Adipose tissue (tissue), 3 donors: ENCODE data around the gene ST8SIA6. TPM values are rescaled to one million over a fixed set of nuclear protein-coding genes. Genes with fewer than 3 reads are reported as not detected.
"Not testable (repeated sequence)": the region's sequence is repeated elsewhere in the genome, so short reads cannot be mapped to it uniquely, and the experiment has no call there.

Experiments used
- H3K27ac ChIP-seq: one replicate; pipeline ENCODE4 v1.5.1; 2013; ENCODE audit warnings: low read depth, low read length
- WGBS, 3 donors: extraction: QIAGEN DNeasy Blood & Tissue Kit; methylation state at CpG; one replicate each; pipeline ENCODE4 v1.1.7; 2013; 5-methylcytosine and 5-hydroxymethylcytosine counted together
- polyA plus RNA-seq, 3 donors: library from polyadenylated mRNA; stranded (reverse); fragments of 200-250 nt; gene quantifications; one replicate each; pipeline ENCODE4 v1.2.3, GENCODE V29; 2013
- donor health status: healthy with polysubstance abuse.
- donor health status: Bipolar disorder and iron deficiency.
- donor health status: healthy.

ST8SIA6 gene
- polyA plus RNA-seq, 3 donors = 0.10 to 0.56 (median 0.33) TPM

DNA sequence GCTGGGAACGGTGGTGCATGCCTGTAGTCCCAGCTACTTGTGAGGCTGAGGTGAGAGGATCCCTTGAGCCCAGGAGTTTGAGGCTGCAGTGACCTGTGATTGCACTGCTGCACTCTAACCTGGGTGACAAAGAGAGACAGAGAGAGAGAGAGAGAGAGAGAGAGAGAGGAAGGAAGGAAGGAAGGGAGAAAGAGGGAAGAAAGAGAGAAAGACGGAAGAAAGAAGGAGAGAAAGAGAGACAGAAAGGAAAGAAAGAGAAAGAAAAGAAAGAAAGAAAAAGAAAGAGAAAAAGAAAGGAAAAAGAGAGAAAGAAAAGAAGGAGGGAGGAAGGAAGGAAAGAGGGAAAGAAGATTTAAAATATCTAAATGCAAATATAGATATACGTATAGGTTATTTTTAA, 132.4 kb downstream of the ST8SIA6 start:
- H3K27ac ChIP-seq = not testable (repeated sequence)
- WGBS, 3 donors = 78 to 88% (median 85%) methylated on average over 3 of the region's 3 CpGs

DNA sequence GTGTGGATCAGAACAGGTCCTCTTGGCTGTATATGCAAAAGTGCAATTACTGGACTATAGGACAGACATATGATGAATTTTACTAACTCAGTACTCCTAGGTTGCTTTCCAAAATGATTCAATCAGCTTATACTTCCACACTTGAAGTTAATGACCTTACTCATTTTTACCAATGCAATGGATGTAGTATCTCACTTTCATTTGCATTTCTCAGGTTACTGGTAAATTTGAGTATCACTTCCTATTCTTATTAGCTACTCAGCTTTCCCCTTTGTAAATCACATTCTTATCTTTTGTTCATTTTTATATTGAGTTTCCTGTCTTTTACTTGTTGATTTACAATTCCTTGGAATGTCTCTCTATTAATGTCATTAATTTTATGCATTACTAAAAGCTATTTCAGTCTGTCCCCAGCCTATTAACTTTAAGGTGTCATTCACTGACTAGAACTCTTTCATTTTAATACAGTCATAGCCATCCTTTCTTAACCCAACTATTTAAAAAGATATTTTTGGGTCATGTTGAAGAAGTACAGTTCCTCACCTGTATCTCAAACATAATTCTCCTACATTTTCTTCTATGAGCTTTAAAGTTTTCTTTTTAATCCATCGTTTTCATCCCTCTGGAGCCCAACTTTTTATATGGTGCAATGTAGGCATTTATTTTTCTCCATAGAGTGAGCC, 137.8 kb downstream of the ST8SIA6 start:
- no peak overlapping the region for H3K27ac ChIP-seq
- 77 to 86% (median 79%) methylated on average over 1 of the region's 1 CpG for WGBS, 3 donors

DNA sequence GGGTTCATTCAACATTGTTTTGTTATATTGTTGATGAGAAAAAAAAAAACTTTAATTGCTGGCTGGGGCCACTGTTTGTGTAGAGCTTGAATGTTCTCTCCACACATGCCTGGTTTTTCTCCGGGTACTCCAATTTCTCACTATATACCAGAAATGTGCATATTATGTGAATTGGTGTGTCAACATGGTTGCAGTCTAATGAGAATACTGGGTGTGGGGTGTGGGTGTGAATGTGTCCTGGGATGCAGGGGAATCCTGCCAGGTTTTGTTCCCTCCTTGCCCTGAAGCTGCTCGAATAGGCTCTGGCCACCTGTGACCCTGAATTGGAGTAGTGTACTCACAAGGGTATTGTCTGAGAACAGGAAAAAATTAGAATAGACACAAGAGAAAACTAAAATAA, 145.0 kb downstream of the ST8SIA6 start:
- WGBS, 3 donors = 62 to 77% (median 69%) methylated on average over 2 of the region's 2 CpGs
- no peak overlapping the region for H3K27ac ChIP-seq

DNA sequence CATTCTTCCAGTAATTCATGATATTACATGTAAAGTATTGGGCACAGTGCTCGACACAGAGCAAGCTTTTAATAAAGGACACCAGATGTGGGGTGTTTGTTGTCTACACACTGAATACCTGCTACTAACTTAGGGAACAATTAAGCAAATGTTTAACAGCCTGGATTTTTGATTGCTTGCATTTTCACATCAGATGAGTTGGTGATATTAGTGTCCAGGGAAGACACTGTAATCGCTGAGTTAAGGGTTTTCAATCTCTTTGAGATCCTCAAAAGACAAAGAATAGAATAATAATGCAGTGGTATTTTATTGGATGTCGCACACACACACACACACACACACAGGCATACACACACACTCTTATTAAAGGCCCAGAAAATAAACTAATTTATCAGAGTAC, 147.3 kb downstream of the ST8SIA6 start:
- 68 to 79% (median 70%) methylated on average over 3 of the region's 3 CpGs for WGBS, 3 donors
- H3K27ac ChIP-seq = no peak overlapping the region

DNA sequence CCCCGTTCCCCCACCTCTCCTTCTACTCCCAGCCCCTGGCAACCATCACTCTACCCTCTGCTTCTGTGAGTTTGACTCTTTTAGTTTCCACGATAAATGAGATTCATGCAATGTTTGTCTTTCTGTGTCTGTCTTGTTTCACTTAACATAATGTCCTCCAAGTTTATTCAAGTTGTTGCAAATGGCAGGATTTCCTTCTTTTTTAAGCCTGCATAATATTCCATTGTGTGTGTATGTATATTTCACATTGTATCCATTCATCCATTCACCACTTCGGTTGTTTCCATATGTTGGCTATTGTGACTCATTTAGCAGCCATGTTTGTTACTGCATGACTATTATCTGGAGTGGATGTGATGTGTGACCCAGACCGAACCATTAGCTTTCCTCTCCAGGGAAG, 162.0 kb downstream of the ST8SIA6 start:
- no peak overlapping the region for H3K27ac ChIP-seq
- WGBS, 3 donors = 68 to 86% (median 75%) methylated on average over 4 of the region's 4 CpGs

DNA sequence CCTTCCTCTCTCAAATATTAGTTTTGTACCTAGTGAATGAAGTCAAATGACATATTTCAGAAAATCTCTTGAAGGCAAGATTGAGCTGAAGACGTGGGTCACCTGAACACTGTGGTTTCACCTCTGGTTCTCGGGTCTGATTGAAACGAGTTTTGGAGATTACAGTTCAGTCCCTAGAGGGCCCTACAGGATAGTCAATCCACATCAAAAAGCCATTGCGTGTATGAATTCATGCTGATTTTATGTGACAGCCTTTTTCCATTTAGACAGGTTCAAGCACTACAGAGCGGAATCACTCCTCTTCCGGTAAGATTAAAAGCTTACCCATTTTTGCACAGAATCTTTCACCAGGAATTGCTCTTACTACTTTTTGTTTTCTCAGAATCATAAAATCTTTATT, 164.2 kb downstream of the ST8SIA6 start:
- 18 to 41% (median 36%) methylated on average over 6 of the region's 6 CpGs for WGBS, 3 donors
- H3K27ac ChIP-seq = no peak overlapping the region

DNA sequence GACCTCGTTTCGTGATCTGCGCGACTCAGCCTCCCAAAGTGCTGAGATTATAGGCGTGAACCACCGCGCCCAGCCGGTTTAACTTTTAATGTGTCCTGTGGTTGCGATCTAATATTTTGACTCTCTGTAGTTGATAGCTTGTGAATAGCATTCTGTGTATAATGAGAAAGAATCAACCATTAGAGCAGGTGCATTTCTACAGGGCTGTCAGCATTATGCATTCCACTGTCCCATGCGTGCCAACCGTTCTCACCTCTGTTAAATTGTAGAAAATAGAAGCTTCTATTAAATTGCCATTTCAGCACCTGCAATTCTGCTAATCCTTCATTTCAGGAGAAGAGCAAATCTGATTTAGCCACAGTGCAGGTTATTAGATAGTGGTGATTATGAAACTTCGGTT, 164.6 kb downstream of the ST8SIA6 start:
- WGBS, 3 donors = 66 to 91% (median 91%) methylated on average over 12 of the region's 12 CpGs
- H3K27ac ChIP-seq = no peak overlapping the region

DNA sequence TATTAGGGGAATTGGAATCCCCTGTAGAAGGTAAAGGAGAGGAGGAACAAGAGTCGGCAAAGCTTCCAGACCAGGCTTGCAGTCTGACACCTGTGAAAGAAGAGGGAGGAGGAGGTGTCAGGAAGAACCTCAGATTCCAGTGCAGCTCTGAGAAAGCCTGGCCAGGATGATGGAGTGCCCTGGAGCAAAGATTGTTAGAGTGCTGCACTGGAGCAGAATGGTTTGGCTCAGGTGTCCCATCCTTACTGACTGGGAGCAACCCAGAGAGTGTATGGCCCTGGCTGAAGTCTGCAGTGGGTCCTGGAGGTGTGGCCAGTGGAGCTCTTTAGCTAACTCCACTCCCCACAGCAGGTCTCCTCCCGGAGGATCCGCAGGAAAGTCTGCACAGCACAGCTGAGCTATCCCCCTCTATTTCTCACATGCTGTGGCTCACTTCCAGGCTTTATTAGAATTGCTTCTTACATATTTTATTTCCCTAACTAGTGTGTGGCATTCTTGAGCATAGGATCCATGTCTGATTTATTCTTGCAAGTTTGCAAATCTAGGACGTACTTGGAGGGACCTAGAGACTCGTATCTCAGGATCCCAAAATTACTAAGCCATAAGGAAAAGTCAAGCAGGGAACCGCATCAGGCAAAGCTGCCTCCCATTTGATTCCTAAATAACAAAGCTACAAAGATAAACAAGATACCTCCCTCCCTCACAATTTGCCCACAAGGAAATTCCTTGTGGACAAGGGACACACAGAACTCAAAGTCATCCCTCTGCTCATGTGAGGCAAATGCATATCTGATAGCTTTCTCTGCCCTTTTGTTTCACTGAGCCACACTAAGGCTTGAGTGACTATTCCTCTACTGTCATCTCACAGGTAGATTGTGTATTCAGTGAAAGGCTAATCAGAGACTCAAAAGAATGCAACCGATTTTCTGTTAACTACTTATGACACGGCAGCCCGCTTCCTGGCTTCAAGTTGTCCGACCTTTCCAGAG, 167.5 kb downstream of the ST8SIA6 start:
- no peak overlapping the region for H3K27ac ChIP-seq
- WGBS, 3 donors = 39 to 70% (median 64%) methylated on average over 10 of the region's 10 CpGs

DNA sequence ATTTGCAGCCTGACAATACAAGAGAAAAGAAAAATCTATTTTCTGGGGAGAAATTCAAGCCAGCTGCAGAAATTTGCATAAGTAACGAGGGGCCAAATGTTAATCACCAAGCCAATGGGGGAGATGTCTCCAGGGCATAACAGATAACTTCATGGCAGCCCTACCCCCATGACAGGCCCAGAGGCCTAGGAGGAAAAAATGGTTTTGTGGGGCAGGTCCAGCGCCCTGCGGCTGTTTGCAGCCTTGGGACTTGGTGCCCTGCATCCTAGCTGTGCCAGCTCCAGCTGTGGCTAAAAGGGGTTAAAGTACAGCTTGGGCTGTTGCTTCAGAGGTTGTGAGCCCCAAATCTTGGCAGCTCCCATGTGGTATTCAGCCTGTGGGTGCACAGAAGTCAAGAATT, 172.1 kb downstream of the ST8SIA6 start:
- whole genome bisulfite sequencing, 3 donors = 77 to 88% (median 81%) methylated on average over 3 of the region's 3 CpGs
- H3K27ac ChIP-seq = no peak overlapping the region

DNA sequence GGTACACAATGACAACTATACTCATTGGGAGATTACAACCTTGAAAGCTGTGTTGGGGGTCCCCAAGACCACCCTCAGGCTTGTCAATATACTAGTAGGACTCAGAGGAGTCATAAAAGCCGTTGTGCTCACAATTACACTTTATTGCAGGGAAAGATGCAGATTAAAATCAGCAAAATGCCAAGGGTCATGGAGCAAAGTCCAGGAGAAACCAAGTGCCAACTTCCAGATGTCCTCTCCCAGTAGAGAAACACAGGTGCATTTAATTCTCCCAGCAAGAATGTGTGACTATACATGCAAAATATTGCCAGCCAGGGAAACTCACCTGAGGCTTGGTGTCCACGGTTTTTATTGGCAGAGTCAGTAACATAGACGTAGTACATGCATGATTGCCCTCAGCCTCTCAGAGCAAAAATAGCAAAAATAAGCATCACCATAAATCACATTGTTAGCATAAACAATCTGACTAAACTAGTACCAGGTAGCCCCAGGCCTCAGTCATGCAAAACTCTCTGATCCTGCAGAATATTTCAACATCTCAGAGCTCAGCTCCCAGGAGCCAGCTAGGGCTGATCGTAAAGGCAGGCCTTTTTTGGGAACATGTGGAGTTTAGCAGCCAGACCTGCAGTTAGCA, 175.7 kb downstream of the ST8SIA6 start:
- WGBS, 3 donors = 50 to 75% (median 75%) methylated on average over 4 of the region's 4 CpGs
- no peak overlapping the region for H3K27ac ChIP-seq

DNA sequence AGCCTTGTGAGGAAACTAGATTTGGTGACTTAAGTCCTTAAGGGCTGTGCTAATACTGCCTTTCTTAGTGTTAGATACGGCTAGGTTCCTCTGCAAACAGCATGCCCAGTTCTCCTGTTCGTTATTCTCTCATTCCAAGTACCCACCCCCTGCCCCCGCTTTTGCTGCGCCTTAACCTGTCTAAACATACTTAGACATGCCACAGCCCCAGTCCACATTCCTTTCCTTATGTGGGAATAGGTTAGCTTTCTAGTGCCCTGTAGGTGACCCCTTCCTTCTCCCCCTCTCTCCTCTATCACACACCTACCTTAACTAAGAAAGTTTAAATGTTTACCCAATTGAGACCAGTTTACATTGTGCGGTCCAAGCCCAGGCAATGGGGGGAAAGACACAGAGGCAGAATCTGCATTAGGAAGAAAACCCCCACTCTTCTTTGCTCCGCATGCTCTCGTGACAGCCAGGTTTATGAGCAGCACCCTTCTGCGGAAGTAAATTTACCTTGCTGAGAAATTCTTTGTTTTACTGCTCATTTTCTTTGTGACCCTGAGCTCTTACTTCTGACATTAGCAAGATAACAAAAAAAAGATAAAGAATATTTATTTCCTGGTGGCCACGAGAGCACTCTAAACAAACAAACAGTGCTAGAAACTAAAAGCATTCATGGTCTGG, 177.5 kb downstream of the ST8SIA6 start:
- WGBS, 3 donors = 74 to 90% (median 82%) methylated on average over 9 of the region's 9 CpGs
- no peak overlapping the region for H3K27ac ChIP-seq

DNA sequence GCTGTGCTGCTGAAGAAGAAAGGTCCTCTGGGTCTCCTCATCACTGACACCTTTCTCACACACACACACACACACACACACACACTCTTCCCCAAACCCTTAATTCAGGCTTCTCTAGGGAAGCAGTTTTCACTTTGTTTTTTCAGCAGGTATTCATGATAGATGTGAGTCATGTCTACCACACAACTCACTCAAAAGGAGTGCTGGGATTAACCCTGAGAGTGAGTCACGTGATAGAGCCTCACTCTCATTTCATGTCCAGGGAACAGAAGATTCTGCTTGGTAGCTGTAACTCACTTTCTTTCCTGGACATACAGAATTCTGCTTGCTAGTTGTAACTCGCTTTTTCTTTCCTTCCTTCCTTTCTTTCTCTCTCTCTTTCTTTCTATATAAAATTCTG, 181.0 kb downstream of the ST8SIA6 start:
- no peak overlapping the region for H3K27ac ChIP-seq
- WGBS, 3 donors = 71 to 79% (median 71%) methylated on average over 2 of the region's 2 CpGs

DNA sequence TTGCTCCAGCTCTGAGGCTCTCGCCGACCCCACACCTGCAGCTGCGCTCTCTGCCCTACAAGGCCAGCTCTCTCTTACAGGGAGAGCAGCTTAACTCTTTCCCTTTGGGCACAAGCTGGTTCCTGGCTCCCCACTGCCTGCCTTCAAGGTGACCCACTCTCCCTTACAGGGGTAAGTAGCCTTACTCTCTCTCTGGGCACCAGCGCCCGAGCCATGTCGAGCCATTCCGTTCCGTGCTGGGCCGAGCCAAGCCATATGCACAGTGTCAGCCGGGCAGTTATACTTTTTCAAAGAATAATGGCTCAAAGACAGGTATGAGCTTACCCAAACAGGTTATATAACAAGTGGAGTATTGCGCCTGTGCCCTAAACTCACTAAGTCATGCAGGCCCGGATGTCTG, 181.7 kb downstream of the ST8SIA6 start:
- H3K27ac ChIP-seq = no peak overlapping the region
- 88 to 94% (median 91%) methylated on average over 12 of the region's 12 CpGs for WGBS, 3 donors

Other genes starting within 250 kb of the ST8SIA6 start
- gene VIM, start 226.4 kb downstream of the ST8SIA6 start, polyA plus RNA-seq = 1,000 to 10,000 TPM in 2 of 3 donors, 100 to 1,000 TPM in 1; 348 to 3,997 (median 2,261) TPM
- gene HACD1, start 162.8 kb upstream of the ST8SIA6 start, polyA plus RNA-seq = 10 to 100 TPM in 2 of 3 donors, 1 to 10 TPM in 1; 6.6 to 25.7 (median 17.4) TPM
- gene STAM, start 189.6 kb upstream of the ST8SIA6 start, polyA plus RNA-seq = 10 to 100 TPM in 1 of 3 donors, 1 to 10 TPM in 2; 7.2 to 10.7 (median 8.6) TPM